Measurements from ENCODE around the gene WIPF1. TPM values are rescaled to one million over a fixed set of nuclear protein-coding genes. Genes with fewer than 3 reads are reported as not detected.

The WIPF1 gene
- total RNA-seq, 2 donors from 2014 or later: 50.4 to 58.8 TPM

GRCh38 chr2:174545240-174545639, 52.4 kb downstream of the WIPF1 start:
- Histone ChIP-seq H3K27ac (no peak overlapping the region), H3K4me3 (no peak overlapping the region), H3K9me3 (no peaks in the 10 kb centered on the region), H3K36me3 (no peaks in the 10 kb centered on the region), H3K4me1 (ENCODE audit: control insufficient read depth in 1 of 2, low read depth in 2 of 2) (no peaks in the 10 kb centered on the region), H3K27me3 (replicated peaks; ENCODE audit: insufficient read depth) (no peaks in the 10 kb centered on the region)
- ATAC-seq (ENCODE audit: insufficient number of reproducible peaks, low FRiP score, low read depth) (no peak), DNase-seq (ENCODE audit: low spot score) (no peak)
- TF ChIP-seq CTCF (IDR thresholded peaks at IDR 0.05): no peak

GRCh38 chr2:174544802-174545201, 52.8 kb downstream of the WIPF1 start:
- Histone ChIP-seq H3K27me3 (replicated peaks; ENCODE audit: insufficient read depth) (no peaks in the 10 kb centered on the region), H3K4me1 (ENCODE audit: control insufficient read depth in 1 of 2, low read depth in 2 of 2) (no peaks in the 10 kb centered on the region), H3K4me3 (no peak overlapping the region), H3K36me3 (no peaks in the 10 kb centered on the region), H3K27ac (no peak overlapping the region), H3K9me3 (no peaks in the 10 kb centered on the region)
- no peak for ATAC-seq (ENCODE audit: insufficient number of reproducible peaks, low FRiP score, low read depth)
- no peak for TF ChIP-seq CTCF (IDR thresholded peaks at IDR 0.05)
- no peak for DNase-seq (ENCODE audit: low spot score)

- Histone ChIP-seq H3K4me3 (no peak overlapping the region), H3K9me3 (no peaks in the 10 kb centered on the region), H3K36me3 (no peaks in the 10 kb centered on the region), H3K4me1 (ENCODE audit: control insufficient read depth in 1 of 2, low read depth in 2 of 2) (no peaks in the 10 kb centered on the region), H3K27ac (no peak overlapping the region), H3K27me3 (replicated peaks; ENCODE audit: insufficient read depth) (no peaks in the 10 kb centered on the region)
- no peak for DNase-seq (ENCODE audit: low spot score)
- TF ChIP-seq CTCF (IDR thresholded peaks at IDR 0.05): no peak
- ATAC-seq (ENCODE audit: insufficient number of reproducible peaks, low FRiP score, low read depth): no peak
Observed at GRCh38 chr2:174544156-174544555, 53.4 kb downstream of the WIPF1 start.

DNA sequence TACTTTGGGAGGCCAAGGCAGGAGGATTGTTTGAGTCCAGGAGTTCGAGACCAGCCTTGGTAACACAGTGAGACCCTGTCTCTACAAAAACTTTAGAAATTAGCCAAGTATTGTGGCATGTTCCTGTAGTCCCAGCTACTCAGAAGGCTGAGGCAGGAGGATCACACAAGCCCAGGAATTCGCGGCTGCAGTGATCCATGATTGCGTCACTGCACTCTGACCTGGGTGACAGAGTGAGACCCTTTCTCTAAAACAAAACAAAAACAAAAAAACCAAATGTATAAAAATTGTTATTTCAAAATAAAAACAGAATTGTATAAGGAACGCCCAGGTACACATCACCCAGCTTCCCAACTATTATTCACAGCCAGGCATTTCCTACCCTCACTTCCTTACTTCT, 56.7 kb downstream of the WIPF1 start:
- H3K9me3 ChIP-seq: no peaks in the 10 kb centered on the region
- DNase-seq (ENCODE audit: low spot score): no peak
- H3K27me3 ChIP-seq (replicated peaks; ENCODE audit: insufficient read depth): no peaks in the 10 kb centered on the region
- TF ChIP-seq CTCF (IDR thresholded peaks at IDR 0.05): no peak
- no peaks in the 10 kb centered on the region for H3K36me3 ChIP-seq
- no peak for ATAC-seq (ENCODE audit: insufficient number of reproducible peaks, low FRiP score, low read depth)
- H3K4me3 ChIP-seq: no peak overlapping the region
- H3K27ac ChIP-seq: no peak overlapping the region
- no peaks in the 10 kb centered on the region for H3K4me1 ChIP-seq (ENCODE audit: control insufficient read depth in 1 of 2, low read depth in 2 of 2)

DNA sequence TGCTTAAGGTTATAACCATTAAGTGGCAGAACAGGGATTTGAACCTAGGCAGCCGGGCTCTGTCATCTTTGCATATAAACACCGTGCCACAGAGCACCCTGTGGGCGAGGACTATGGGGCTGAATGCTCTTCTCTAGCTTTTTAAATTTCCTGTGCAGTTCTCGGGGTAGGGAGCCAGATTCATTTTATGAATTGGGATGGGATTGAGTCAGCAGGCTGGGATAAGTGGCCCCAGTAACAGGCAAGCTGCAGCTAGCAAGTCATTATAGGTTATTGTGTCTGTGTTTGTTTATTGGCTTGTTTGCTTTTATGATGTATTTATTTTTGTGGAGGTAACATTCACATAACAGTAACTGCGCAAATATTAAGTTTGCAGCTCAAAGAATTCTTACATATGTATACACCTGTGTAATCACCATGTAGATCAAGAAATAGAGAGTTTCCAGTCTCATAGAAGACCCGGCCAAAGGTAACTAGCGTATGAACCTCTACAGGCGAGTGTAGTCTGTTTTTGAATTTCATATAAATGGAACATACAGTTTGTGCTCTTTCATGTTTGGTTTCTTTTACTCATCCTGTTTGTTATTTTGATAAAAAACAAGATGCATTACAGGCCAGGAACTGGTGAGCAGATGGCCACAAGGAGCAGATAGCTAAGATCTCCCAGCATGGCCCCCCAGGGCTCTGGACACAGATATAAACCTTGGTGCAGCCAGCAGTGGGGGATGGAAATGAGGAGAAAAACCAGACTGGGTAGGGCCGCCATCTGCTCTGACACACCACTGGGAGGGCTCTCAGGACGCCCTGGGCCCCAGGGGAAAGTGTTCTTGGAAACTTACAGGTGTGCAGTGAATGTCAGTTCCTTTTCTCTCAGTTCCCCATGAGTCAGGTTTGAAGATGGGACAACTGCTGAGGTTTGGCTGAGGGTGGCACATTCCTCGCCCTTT, 61.6 kb downstream of the WIPF1 start:
- Histone ChIP-seq H3K27ac (no peak overlapping the region), H3K4me1 (ENCODE audit: control insufficient read depth in 1 of 2, low read depth in 2 of 2) (no peaks in the 10 kb centered on the region), H3K36me3 (no peaks in the 10 kb centered on the region), H3K27me3 (replicated peaks; ENCODE audit: insufficient read depth) (no peaks in the 10 kb centered on the region), H3K4me3 (no peak overlapping the region), H3K9me3 (no peaks in the 10 kb centered on the region)
- no peak for DNase-seq (ENCODE audit: low spot score)
- no peak for ATAC-seq (ENCODE audit: insufficient number of reproducible peaks, low FRiP score, low read depth)
- TF ChIP-seq CTCF (IDR thresholded peaks at IDR 0.05): no peak

Data from thoracic aorta (tissue), 2 donors.